ENCODE data around the gene ACOT11.

- TF ChIP-seq CTCF (IDR thresholded peaks at IDR 0.05) (no peak), POLR2AphosphoS5 (IDR thresholded peaks at IDR 0.05) (no peak), POLR2A (IDR thresholded peaks at IDR 0.05) (no peak)
Measured at GRCh38 chr1:54559111-54559548, 11.1 kb downstream of the ACOT11 start.

All from upper lobe of left lung (tissue), 4 donors.